Measurements from ENCODE around the gene BEND7.
"Not testable (repeated sequence)": the region's sequence is repeated elsewhere in the genome, so short reads cannot be mapped to it uniquely, and the experiment has no call there.

BEND7 gene, protein sequence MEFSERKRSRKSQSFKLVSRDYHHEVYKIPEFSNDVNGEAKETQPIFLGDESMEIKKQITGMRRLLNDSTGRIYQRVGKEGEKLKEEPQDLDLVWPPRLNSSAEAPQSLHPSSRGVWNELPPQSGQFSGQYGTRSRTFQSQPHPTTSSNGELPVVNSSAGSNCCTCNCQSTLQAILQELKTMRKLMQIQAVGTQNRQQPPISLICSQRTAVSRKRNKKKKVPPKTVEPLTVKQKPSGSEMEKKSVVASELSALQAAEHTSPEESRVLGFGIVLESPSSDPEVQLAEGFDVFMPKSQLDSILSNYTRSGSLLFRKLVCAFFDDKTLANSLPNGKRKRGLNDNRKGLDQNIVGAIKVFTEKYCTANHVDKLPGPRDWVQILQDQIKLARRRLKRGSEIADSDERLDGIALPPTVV

DNA sequence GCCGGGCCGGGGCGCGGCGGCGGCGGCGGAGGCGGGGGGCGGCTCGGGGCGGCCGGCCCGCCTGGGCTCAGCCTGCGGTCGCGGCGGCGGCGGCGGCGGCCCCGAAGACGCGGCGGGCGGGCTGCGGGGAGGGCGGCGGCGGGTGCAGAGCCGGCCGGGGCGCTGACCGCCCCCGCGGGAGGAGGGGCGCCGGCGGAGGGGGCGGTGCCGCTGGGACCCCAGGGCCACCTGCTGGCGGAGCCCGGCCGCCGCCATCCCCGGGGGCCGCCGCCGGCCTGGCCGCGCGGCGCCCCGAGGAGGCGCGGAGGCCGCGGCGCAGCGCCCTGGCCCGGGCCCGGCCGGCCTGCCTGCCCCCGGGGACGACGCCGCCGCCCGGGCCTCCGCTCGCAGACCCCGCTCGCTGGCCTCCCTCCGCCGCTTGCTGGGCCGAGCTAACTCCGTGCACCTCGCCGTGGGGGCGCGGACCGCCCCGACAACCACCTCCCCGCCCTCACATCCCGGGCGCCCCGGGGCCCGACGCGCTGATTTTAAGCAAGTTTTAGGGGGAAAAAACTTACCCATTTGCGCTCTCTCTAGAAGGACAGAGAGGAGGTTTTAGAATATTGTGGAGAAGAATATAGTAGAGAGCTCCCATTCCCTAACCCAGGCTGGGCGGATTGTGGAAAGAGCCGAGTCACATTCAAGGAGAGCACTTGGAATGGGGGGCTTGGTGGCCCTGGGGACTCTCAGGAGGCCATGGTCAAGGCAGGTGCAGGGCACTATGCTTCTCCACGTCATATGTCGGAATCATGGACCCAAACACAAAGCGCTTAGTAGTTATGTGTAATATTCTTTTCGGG is at the start of gene BEND7:
Gene BEND7 (minus strand): TSS at position 140 of the 839 bp plus-strand sequence. CDS start 481 bp downstream, outside the sequence.
- DNase-seq (ENCODE audit: low spot score) = peak; percentile 86

GRCh38 chr10:13573960-13574359 is 45.1 kb upstream of the BEND7 start:
- DNase-seq (ENCODE audit: low spot score) = no peak

DNA sequence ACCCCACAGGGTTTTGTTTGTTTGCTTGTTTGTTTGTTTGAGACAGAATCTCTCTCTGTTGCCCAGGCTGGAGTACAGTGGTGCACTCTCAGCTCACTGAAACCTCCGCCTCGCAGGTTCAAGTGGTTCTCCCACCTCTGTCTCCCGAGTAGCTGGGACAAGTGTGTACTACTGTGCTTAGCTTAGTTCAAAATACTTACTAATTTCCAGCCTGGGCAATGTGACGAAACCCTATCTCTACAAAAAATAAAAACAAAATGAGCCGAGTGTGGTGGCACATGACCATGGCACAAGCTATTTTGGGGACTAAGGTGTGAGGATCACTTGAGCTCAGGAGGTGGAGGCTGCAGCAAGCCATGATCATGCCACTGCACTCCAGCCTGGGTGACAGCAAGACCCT is 42.7 kb upstream of the BEND7 start:
- DNase-seq (ENCODE audit: low spot score) = no peak

- no peak for DNase-seq (ENCODE audit: low spot score)
Measured at GRCh38 chr10:13567030-13567429, 38.2 kb upstream of the BEND7 start.

DNA sequence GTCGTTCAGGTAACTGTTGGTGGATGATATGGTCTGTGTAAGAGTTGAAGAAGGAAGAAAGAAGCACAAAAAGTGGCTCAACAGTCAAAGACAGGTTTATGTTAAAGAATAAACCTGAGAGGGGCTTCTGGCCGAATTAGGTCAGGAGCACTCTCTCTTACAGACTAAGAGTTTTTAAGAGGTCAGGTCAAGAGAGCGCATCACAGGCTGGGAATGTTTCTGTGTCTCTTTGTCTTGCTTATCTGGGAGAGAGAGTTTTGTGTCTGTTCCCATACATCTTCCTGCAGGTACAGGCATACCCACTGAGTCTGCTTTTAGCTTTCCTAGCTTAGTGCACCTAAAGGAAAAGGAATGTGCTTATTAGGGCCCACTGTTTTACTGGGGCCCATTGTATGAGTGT is 35.8 kb upstream of the BEND7 start:
- no peak for DNase-seq (ENCODE audit: low spot score)

DNA sequence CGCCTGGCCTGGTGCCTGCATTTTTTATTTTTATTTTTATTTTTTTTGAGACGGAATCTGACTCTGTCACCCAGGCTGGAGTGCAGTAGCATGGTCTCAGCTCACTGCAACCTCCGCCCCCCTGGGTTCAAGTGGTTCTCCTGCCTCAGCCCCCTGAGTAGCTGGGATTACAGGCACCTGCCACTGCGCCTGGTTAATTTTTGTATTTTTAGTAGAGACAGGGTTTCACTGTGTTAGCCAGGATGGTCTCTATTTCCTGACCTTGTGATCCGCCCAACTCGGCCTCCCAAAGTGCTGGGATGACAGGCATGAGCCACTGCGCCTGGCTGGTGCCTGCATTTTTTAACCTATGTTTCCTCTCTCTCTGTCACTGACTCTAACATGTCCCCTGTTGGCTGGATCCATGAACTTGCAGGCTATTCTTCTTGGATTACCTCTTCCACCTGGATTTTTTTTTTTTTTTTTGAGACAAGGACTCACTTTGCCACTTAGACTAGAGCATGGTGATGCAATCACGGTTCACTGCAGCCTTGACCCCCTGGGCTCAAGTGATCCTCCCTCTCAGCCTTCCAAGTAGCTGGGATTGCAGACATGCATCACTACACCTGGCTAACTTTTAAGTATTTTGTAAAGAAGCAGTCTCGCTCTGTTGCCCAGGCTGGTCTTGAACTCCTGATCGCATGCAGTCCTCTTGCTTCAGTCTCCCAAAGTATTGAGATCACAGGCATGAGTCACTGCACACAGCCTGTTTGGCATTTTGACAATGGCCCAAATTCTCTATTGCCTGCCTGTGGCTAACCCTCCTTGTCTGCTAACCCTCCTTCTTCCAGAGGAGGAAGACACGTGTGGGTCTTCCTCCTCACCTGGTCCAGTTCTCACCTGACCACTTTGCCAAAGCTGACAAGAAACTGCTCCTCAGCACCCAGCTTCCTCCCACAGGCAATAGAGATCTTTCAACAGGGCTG is 34.9 kb upstream of the BEND7 start:
- DNase-seq (ENCODE audit: low spot score) = no peak

DNA sequence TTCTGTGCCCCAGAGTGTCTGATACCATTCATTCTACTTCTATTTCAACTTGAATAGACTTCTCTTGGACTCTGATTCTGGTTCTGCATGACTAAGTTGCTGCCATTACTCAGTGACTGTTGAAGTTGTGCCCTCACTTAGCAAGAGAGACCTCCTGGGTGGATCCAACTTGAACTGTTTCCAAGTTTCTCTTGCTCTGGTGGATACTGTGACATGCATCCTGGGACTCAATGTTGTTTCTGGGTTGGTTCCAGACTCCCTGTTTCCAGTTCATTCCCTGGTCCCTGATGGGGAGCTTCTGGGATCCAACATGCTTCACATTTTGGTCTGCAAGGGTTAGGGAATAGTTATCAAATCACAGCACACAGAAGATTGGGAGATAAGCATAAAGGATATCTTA is 31.8 kb upstream of the BEND7 start:
- peak; percentile 10 for DNase-seq (ENCODE audit: low spot score)

- no peak for DNase-seq (ENCODE audit: low spot score)
Measured at GRCh38 chr10:13559124-13559700, 30.4 kb upstream of the BEND7 start.

DNA sequence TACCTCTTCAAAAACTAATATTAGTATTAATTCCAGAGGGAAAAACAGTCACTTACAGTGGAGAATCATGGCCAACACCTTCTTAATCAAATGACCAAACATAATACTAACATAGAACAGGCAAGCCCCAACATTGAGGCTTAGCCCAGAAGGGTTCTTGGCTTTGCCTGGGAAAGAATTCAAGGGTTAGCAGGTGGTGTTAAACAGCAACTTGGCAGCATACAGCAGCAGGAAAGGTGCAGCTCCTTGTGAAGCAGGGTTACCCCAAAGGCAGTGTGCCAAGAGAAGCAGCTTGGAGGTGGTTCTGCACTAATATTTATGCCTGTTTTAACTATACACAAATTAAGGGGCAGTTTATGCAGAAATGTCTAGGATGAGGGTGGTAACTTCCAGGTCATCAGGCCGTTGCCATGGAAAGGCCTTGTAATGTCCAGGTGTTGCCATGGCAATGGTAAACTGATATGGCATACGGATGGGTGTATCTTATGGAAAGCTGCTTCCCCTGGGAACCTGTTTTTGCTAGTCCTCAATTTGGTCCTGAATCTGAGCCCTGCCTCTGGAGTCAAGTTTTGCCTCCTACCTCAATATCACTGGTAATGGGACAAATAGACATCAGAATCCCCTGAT is 27.2 kb upstream of the BEND7 start:
- no peak for DNase-seq (ENCODE audit: low spot score)

DNA sequence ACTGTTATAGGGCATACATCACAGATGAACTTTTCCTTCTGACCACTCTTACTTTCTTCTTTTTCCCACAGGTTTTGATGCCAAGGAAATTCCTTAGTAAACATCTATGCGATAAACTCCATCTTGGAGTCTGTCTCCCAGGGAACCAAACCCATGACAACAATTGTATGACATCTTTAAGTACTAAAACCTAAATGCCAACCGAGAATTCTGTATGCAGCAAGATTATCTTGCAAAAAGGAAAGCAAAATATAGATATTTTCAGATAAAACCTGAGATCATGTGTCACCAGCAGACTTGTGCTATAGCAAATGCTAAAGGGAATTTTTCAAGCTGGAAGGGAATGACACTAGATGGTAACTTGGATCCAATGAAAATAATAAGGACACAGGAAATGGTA is 22.0 kb upstream of the BEND7 start:
- no peak for DNase-seq (ENCODE audit: low spot score)

- DNase-seq (ENCODE audit: low spot score) = no peak
Measured at GRCh38 chr10:13542533-13542932, 13.7 kb upstream of the BEND7 start.

DNA sequence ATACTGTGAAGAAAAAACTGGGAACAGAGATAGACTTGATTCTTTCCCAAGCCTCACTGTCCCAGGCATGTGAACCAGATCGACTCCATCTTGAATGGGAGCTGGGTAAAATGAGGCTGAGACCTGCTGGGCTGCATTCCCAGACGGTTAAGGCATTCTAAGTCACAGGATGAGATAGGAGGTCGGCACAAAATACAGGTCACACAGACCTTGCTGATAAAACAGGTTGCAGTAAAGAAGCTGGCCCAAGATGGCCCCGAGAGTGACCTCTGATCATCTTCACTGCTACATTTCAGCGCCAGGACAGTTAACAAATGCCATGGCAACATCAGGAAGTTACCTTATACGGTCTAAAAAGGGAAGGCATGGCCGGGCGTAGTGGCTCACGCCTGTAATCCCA is 9.2 kb upstream of the BEND7 start:
- DNase-seq (ENCODE audit: low spot score) = not testable (repeated sequence)

DNA sequence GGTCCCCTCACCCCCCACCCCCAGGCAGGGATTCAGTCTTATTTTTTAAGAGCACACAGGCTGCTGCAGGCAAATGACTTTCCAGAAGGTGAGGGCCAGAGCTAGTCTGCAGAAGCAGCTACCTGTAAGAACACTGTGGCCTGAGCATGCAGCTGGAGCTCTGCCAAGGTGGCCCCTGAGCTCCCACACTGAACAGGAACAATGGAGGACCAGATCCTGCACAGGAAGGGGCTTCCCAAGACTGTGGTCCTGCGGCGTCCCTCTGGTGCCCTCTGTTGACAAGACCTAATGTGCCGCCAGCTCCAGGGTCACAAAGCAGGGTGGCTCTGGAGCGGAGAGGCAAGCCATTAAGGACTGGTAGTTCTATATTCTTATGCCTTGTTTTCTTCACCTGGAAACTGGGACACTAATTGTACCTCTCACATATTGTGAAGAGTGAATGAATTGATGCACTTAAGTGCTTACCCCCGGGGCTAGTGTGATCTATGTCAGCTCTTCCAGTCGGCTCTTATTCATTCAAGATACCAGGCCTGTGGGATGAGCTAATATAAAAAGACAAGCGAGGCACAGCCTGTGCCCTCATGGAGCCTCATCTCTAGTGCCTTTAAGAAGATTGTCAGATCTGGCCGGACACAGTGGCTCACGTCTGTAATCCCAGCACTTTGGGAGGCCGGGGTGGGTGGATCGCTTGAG is 8.0 kb upstream of the BEND7 start:
- peak; percentile 60 for DNase-seq (ENCODE audit: low spot score)

- no peak for DNase-seq (ENCODE audit: low spot score)
Measured at GRCh38 chr10:13535346-13535745, 6.5 kb upstream of the BEND7 start.

GRCh38 chr10:13529714-13529973 is 830 bp upstream of the BEND7 start:
- no peak for DNase-seq (ENCODE audit: low spot score)

- DNase-seq (ENCODE audit: low spot score) = peak; percentile 64
Measured at GRCh38 chr10:13528123-13528874, 515 bp downstream of the BEND7 start.

DNA sequence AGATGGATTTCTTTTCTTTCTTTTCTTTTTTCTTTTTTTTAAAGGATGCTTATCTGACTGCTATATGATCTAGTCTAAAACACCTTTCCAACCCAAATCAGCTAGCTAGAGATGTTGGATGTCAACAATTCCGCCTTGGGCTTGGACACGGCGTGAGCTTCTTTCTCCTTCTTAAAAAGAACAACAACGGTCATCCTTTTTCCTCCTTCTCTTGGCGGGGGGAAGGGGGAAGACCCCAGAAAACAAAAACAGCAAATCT is 1.0 kb downstream of the BEND7 start:
- no peak for DNase-seq (ENCODE audit: low spot score)

- peak; percentile 82 for DNase-seq (ENCODE audit: low spot score)
Measured at GRCh38 chr10:13526948-13527863, 1.6 kb downstream of the BEND7 start.

DNA sequence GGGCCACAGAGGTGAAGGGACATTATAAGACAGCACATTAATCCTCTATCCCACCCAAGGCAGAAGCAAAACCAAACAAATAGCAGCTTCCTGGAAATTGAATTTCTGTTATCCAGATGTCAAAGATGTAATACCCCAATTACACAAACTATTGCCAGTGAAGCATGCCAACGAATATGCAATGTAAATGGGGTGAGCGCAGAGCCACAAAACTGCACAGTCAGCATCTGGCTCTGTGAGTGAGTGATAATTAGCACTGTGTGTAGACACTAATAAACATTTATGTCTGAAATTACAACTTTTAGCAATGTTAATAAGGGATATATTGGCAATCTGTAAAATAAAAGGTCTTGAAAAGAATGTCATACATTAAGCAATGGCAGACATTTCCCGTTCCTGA is 3.2 kb downstream of the BEND7 start:
- DNase-seq (ENCODE audit: low spot score) = no peak
